NCI-H446 treated with DMSO at 0.1 percent for 48 hours (cell line): ENCODE measurements around the gene DNAH17.

Source experiments
- DNase-seq: peaks from one replicate; lab custom pipeline; 2025; lab: John Stamatoyannopoulos, UW

Gene DNAH17

DNA sequence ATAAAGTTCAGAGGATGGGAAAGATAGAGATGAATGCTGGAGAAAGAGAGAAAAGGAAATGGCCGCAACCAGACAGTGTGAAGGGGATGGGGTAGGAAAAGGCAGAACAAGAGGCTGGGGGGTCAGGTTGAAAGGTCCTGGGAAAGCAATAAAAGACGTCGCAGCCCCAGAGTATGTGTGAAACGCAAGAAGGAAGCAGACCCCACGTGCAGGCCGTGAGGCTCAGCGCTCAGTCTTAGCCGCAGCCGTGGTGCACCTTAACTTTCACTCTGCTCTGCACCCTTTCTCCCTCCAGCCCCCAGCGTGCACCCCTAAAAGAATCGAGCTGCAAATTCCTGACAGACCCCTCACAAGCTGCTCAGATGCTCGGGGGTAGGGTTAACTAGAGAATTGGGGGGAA lies 1.9 kb downstream of the DNAH17 start:
- DNase-seq, result no peak

DNA sequence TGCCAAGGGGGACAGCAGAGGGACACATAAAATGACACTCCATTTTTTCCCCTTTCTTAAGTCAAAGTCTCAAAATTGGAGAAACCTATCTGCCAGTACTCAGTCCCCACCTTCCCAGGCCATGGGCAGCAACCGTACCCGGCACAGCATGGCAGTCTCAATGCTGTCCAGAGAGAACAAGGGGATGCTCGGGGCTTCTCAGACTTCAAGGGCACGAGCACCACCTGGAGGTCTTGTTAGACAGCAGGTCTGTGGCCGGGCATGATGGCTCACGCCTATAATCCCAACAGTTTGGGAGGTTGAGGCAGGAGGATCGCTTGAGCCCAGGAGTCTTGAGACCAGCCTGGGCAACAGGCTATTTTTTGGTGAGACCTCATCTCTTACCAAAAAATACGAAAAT lies 3.2 kb downstream of the DNAH17 start:
- DNase-seq, result no peak

DNA sequence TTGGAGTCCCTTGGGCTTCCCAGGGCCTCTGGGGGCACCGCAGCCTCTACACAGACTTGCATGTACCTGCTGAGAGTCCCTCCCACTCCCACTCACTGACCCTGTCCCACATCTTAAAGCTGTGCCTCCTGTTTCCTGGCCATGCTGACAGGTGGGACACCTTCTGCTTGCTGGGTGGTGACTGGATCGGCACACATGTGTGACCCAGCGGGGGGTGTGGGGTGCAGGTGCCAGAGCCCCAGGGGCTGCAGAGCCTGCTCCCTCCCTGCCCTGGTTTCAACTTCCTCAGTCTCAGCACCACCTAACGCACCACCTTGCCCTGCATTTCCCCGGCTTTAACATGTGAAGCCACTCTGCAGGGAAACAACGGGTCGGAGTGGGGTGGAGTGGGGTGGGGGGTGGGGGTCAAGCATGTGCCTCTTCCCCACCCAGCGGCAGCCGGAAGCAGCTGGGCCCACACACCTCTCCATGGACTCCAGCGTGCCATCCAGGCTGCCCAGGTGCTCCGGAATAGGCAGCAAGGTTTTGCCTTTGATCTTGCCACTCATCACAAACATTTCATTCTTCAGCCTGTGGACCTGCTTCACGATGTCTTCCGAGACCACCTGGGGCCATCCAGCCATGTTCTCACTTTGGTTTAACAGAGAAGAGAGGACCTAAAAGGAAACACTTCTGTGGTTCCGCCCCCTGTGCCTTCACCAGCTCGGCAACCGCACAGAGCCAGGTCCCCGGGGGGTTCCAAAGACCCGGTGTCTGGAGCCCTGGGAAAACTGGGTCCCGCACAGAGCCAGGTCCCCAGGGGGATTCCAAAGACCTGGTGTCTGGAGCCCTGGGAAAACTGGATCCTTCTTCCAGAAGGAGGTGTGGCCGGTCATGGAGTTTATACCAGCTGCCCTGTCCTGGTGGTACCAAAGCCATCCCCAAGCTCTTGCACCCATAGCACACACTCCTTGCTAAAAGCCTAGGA lies 4.7 kb downstream of the DNAH17 start:
- no peak for DNase-seq

DNA sequence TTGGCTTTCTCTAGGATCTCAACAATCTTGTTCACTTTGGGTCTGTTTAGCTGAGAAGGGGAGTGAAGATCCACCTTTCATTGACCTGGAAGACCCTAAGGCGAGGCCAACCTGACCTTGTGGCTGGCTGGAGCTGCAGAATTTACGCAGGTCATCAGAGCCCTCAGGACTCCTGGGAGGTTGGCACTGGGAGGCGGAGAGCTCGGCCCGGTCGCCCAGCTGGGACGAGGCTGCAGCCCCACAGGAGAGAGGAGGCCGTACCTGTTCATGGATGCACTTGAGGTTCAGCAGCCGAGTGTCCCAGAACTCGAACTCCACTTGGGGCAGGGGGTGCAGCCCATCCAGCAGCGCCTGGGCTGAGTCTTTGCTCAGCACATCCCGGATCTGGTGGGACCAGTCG lies 5.9 kb downstream of the DNAH17 start:
- no peak for DNase-seq

DNA sequence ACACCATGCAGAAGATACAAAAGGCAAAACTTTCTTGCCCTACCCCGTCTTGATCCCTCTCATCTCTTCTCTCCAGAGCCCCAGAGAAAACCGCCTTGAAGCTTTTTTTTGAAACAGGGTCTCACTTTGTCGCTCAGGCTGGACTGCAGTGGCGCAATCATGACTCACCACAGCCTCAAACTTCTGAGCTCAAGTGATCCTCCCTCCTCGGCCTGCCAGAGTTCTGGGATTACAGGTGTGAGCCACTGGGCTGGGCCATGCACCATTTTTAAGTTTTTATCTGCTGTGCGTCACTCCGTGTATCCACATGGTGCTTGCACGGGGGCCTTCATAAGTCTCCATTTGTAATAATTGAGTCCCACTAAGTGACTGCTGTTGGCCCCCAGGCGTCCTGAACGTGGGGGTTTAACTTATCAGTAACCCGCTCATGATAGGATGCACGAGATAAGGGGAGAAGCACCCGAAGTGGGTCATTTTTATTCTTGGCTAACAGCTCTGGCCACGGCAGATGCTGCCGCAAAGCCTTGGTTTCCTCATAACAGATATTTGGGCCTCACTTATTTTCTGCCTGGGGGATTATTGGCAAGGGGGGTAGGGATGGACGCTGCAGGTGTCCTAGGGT lies 8.6 kb downstream of the DNAH17 start:
- no peak for DNase-seq

DNA sequence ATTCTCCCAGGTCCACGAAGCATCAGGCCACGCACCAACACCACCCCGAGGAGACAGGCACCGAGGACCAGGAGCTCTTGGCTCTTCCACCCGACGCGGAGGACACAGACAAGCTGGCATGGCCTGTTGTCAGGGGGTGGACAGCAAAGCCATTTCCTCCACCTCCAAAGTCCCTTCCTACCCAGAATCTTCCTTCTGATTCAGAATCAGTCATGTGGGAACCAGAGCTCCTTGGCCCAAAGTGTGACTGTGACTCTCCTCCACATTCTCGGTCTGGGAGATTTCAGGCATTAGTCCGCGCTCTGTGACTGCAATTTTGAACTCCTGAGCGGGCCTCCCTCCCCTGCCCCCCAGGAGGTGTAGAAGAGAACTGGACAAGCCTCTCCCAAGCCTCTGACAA lies 9.2 kb downstream of the DNAH17 start:
- DNase-seq, result no peak

DNA sequence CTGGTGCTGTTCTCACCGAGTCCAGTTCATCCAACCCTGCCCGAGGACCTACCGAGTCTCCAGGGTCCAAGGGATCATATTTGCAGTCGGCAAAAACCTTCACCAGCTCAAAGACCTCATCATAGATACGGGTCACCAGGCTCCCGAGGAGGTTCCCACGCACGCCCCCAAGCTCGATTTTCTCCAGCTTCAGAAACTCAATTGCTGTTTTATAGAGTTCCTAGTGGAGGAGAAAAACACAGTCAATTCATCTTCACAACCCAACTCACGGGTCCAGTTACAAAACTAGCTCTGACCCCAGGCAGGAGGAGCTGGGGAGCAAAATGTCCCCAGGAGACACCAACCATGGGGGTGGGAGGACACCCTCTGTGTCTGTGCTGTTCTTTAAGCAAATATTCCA lies 10.2 kb downstream of the DNAH17 start:
- no peak for DNase-seq

DNA sequence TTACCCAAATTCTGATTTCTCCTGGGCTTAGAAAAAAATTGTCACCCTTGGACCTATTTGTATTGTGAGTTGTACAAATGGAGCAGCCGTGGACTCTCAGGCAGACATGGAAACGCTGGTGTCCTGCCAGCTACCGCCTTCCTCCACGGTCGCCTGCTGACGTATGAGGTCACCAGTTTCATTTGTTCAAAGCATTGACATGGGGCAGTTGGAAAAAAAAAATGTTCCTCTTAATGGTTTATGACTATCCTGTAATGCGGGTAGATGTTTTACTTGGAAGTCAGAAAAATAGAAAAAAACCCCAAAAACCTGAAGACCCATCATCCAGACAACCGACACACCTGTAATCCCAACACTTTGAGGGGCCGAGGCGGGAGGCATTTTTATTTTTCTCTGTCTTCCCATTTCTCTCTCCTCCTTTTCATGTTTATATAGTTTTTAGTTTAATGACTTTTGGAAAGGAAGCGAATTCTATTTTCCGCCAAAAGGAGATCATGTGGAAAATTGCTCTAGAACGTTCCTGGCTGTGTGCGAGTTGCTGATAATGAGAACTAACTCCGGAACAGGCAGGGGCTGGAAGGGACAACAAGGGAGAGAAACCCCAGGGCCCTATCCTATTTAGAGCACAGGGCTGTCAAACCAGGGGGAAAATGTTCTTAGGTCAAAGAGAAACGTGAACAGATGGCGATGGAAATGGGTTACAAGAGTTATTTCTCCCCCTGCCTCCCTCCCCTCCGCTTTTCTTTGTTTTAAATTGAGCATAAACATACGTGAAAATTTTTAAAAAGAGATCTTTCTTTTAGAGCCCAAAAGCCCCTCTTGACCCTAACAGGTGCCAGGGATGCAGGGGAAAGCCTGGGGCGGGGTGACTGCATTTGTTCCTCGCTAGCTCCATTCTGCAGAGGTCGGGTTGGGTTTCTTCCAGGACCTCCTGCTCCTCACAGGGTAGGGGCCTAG lies 13.7 kb downstream of the DNAH17 start:
- DNase-seq, result peak; percentile 8

DNA sequence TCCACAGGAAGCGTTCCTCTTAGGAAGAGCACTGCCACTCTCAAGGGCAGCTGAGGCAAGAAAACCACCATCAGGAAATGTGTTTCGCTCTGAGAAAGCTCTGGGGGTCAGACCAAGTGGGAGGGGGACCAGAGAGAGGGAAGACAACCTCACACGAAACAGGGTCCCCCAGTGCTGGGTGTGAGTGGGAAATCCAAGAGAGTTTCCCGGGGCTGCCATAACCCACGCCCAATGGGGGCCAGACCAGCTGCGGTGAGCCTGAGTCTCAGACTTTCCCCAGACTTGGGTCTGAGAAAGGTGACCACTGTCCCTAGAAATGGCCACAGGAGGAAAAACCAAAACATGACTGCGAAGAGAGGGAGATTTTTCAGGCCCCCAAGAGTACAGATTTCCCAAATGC lies 14.5 kb downstream of the DNAH17 start:
- no peak for DNase-seq

DNA sequence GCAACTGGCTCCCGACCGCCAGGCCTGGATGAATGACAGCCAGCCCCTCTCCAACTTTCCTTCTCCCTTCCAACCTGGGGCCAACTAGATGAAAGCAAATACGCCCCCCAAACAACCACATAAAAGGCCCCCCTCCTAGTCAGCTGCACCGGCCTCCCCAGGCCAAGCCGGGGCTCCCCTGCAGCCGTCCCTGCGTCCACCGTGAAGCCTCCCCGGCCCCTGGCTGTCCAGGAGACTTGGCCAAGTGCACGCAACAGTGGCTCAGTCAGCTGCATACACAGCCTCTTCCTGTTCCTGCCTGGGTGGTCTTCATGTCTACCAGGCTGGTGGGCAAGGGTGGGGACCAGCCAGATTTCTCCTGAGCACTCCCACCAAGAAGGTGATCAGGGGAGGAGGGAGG lies 16.0 kb downstream of the DNAH17 start:
- DNase-seq, result no peak

DNA sequence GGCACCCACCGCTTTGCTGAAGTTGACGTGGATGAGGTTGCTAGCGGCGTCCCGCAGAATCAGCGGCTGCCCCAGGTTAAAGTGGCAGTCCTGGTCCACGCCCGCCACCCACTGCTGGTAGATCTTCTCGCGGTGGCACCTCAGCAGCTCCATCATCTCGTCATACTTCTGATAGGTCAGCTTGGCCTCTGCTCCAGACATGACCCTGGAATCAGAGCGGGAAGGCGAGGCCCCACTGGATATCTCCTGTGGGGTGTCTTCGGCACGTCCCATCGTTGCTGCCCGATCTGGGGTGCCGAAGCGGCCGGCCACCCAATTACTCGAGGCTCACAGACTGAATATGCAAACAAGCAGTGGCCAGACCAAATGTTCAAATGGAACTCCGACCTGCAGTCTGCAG lies 16.5 kb downstream of the DNAH17 start:
- DNase-seq, result no peak

DNA sequence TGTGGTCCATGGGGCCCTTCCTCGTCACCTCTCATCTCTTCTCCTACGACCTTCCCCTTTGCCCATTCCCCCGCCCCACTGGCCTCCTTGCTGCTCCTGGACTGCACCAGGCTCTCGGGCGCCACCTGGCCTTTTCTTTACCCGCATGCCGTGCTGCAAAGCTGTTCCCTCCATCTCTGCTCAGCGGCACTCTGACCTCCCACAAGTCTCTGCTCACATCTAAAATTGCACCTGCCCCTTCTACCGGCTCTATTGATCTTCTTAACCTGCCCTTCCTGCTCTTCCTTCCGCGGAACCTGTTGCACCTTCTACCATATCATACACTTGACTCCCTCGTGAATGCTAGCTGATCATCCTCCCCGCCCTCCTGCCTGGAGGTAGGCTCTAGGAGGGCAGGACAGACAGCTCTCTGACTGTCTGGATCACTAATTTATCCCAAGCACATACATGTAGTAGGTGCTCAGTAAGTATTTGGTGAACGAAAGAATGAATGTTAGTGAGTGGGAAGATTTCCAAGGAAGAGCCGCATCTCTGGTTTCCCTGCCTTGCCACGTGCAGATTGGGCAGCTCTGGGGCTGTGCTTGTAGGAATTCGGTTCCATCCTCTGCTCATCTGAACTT lies 17.3 kb downstream of the DNAH17 start:
- DNase-seq, result no peak

DNA sequence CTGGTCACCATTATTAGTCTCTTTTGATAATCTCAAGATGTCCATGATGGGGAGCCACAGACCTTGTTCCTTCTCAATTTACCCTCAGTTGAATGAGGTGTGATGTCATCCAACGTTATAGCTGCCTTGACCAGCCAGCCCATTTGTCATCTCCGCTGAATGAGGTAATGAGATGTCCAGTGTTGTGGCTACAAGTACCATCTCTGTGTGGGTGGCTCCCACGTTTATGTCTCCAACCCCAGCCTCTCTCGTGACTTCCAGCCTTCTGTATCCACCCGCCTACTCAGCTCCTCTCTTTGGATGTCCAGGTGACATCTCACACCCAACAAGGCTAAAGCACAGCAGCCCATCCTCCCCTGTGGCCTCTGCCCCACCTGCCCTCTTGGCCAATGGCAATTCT lies 18.2 kb downstream of the DNAH17 start:
- DNase-seq, result no peak

DNA sequence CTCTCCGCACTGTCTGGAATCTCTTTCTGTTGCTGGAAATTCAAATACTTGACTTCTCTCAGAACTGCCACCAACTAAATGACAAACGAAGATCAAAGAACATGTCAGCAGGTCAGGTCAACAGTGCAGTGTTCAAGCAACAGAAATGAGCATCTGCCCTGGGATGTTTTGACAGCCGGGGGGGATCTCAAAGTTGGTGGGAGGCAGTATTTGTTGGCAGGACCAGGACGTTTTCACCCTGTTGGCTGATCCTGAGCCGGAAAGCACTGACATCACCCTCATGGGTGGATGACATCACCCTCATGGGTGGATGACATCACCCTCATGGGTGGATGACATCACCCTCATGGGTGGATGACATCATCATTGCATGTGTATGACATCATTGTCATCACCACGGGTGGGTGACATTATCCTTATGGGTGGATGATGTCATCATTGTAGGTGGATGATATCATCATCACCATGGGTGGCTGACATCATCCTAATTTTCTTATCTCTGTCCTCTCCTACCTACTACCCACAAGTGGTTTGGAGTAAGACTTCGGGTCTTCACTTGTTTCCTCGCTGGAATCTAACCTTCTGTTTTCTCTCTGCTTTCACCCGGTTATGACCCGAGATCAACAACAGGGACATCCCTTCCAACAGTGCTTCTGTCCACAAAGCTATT lies 18.9 kb downstream of the DNAH17 start:
- DNase-seq, result no peak

DNA sequence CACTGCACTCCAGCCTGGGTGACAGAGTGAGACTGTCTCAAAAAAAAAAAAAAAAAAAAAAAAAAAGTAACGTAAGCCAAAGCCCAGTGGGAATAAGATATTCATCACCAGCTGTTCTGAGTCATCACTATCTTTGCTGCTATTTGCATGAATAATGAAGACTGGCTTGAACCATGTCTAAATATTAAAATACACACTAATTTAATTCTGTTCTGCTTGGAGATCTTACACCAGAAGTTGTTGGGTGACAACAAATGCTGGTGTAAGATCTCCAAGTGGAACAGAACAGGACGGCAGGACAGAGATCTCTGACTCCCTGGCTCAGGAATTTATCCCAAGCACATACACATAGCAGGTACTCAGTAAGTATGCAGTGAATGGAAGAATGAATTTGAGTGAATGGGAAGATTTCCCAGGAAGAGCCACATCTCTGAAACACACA lies 19.6 kb downstream of the DNAH17 start:
- DNase-seq, result peak; percentile 47

DNA sequence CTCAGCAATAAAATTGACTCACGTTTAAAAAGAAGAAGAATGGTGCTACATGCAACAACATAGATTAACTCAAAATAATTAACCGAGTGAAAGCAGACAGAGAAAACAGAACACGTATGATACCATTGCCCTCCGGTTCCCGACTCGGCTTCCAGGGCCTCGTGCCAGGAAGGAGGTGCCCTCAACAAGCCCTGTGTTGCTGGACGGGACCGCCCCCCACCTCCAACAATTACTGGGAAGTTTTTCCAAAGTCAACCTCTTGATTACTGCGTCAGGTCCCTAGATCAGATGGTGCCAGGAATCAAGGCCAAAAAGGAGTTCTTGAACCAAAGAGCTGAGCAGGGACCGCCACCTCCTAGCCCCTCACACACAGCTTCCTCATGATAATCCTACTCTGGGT lies 20.4 kb downstream of the DNAH17 start:
- peak; percentile 17 for DNase-seq

DNA sequence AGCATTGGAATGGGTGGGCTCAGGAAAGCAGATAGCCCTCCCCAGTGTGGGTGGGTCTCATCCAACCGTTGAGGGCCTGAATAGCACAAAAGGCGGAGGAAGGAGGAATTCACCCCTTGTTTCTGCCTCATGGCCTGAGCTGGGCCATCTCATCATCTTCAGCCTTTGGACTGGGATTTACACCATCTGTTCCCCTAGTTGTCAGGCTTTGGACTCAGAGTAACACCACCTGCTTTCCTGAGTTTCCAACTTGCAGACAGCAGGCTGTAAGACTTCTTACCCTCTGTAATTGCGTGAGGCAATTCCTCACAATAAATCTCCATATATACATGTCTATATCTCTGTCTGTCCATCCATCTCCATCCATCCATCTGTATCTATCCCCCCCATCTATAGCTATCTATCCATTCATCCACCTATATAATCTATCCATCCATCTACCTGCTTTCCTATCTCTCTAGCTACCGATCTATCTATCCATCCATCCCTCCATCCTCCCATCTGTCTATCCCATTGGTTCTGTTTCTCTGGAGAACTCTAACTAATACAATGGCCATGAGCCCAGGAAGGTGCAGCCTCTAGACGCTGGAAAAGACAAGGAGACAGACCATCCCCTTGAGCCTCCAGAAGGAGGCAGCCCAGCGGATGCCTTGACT lies 21.3 kb downstream of the DNAH17 start:
- DNase-seq, result peak; percentile 36

DNA sequence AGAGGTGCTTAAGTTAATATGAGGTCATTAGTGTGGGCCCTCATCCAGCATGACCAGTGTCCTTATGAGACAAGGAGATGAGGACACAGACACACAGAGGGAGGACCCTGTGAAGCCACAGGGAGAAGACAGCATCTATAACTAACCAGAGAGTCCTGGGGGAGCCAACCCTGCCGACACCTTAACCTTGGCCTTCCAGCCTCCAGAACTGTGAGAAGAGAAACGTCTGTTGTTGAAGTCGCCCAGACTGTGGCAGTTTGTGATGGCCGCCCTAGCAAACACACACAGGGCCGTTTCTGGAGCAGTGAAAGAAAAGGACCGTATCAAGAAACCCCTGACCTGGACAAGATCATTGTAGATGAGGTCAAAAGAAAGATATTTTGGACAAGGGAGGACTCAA lies 26.7 kb downstream of the DNAH17 start:
- no peak for DNase-seq

DNA sequence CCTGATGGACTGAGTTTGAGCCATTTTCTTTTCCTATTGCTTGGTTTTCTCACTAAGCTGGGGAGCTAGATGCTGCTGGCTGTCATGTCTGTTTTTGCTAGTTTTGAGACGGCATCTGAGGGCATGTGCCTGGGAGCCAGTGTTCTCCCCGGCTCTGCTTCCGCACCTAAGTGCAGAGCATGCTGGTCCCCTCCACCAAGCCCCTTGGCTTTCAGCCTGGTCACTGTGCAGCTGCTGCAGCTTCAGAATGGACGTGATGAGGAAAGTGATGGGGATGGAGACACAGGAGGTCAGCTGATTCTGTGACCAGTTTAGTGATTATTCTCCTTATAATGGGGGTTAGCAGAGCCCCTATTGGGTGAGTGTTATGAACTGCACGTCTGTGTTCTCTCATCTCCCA lies 28.5 kb downstream of the DNAH17 start:
- no peak for DNase-seq

DNA sequence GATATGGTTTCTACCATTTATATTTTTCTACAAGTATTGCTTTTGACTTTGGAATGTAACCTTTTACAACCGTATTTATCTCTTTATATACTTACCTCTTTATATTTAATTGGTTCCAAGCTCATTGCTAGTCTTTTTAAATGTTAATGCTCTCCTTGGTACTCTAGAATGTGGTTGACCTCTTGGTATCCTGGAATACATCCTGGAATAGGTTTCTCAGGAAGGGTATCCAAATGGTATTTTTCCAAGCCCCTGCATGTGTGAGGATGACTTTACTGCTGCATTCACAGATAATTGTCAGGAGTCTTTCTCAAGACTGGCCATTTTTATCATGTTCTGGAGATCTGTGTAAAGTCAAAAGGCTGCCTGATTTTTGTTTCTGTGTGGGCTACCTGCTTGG lies 30.2 kb downstream of the DNAH17 start:
- DNase-seq, result no peak

DNA sequence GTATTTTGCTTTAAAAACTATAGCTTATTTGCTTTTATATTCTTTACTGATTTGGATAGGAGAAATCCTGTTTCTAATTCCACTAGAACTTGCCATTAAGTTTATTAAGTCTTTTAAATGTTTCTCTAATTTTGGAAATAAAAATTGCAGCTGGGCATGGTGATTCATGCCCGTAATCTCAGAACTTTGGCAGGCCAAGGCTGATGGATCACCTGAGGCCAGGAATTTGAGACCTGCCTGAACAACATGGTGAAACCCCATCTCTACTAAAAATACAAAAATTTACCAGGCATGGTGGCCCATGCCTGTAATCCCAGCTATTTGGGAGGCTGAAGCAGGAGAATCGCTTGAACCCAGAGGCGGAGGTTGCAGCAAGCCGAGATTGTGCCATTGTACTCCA lies 30.7 kb downstream of the DNAH17 start:
- no peak for DNase-seq
